Stimulated activated CD4-positive, alpha-beta T cell treated with anti-CD3 and anti-CD28 coated beads, Interleukin-1b, Interleukin-23, amount 100 ng/mL, for 4 hours (primary cell): ENCODE measurements around the gene PHEX.

Source experiments
- DNase-seq, 2 donors: peaks; one replicate each; pipeline ENCODE4 v3.0.0-alpha.2; 2020; ENCODE audit warnings: low read depth in 2 of 2

Gene PHEX

GRCh38 chrX:22040184-22040583, 8.1 kb downstream of the PHEX start:
- DNase-seq, result no peak

GRCh38 chrX:22041907-22042530, 9.9 kb downstream of the PHEX start:
- DNase-seq, result no peak

GRCh38 chrX:22043872-22044271, 11.7 kb downstream of the PHEX start:
- DNase-seq, result no peak

GRCh38 chrX:22047468-22047867, 15.3 kb downstream of the PHEX start:
- DNase-seq, result no peak

GRCh38 chrX:22053481-22053880, 21.4 kb downstream of the PHEX start:
- DNase-seq, result no peak

GRCh38 chrX:22056235-22056634, 24.1 kb downstream of the PHEX start:
- DNase-seq, result no peak

GRCh38 chrX:22057667-22058066, 25.5 kb downstream of the PHEX start:
- DNase-seq, result no peak

- DNase-seq, result no peak
Observed at GRCh38 chrX:22059775-22060174, 27.6 kb downstream of the PHEX start.

GRCh38 chrX:22060415-22061280, 28.5 kb downstream of the PHEX start:
- DNase-seq, result no peak

- peak; percentile 10 to 25 for DNase-seq
Observed at GRCh38 chrX:22063284-22063683, 31.2 kb downstream of the PHEX start.

- DNase-seq, result no peak
Observed at GRCh38 chrX:22069586-22069985, 37.5 kb downstream of the PHEX start.

GRCh38 chrX:22073928-22074327, 41.8 kb downstream of the PHEX start:
- DNase-seq, result no peak

- DNase-seq, result no peak
Observed at GRCh38 chrX:22078117-22078516, 46.0 kb downstream of the PHEX start.

- peak; percentile 36 to 46 for DNase-seq
Observed at GRCh38 chrX:22081475-22082092, 49.5 kb downstream of the PHEX start.

GRCh38 chrX:22086003-22086402, 53.9 kb downstream of the PHEX start:
- DNase-seq, result no peak

- no peak for DNase-seq
Observed at GRCh38 chrX:22087011-22087557, 55.0 kb downstream of the PHEX start.

- no peak for DNase-seq
Observed at GRCh38 chrX:22088326-22088725, 56.2 kb downstream of the PHEX start.

- no peak for DNase-seq
Observed at GRCh38 chrX:22090181-22090580, 58.1 kb downstream of the PHEX start.

GRCh38 chrX:22093550-22093949, 61.4 kb downstream of the PHEX start:
- no peak for DNase-seq

GRCh38 chrX:22095286-22095685, 63.2 kb downstream of the PHEX start:
- no peak for DNase-seq

- DNase-seq, result no peak
Observed at GRCh38 chrX:22095856-22096255, 63.7 kb downstream of the PHEX start.

- DNase-seq, result no peak
Observed at GRCh38 chrX:22097012-22097694, 65.0 kb downstream of the PHEX start.
